ENCODE data around the gene TTLL9.

DNA sequence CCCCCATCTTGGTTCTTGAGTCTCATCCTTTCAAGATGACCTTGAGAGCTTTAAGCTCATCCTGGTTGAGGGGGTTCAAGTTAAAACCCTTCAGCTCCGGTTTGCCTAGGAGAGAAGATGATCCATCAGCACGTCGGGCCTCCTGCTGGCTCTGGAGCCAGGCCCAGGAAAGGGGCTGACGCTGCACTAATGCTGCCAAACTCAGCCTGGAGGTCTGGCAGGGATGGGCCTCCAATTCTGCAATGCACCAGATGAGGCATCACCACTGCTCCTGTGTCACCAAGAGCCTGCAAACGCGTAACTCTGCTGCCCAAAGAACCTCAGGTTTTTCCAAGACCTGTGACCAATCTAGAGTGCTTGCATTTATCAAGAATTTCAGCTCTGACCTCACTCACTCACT, 75.4 kb downstream of the TTLL9 start:
- TF ChIP-seq CTCF (IDR thresholded peaks at IDR 0.05; ENCODE audit: insufficient read depth, low read length) (no peak), REST (IDR thresholded peaks at IDR 0.05; ENCODE audit: insufficient replicate concordance, low read depth) (no peak)

All from HL-60 (cell line).